Sigmoid colon (tissue), 4 donors: Measurements from ENCODE around the gene ZBTB34.

Experiments
- EP300 ChIP-seq, 4 donors: sonication (generic); formaldehyde crosslinking; IDR thresholded peaks; one replicate each; pipeline ENCODE4 v1.6.1; 2017; ENCODE audit warnings: antibody characterized with exemption in 4 of 4
- TF ChIP-seq, protein P1 (sequence below), 4 experiments: fragments of 450-650 bp in 3 of 4; fragments of 200-600 bp in 1 of 4; IDR thresholded peaks; one replicate each; pipeline ENCODE4 v1.5.1; 2016 to 2019; ENCODE audit warnings: antibody characterized with exemption in 4 of 4, mild to moderate bottlenecking in 3 of 4, moderate library complexity in 2 of 4

DNA sequence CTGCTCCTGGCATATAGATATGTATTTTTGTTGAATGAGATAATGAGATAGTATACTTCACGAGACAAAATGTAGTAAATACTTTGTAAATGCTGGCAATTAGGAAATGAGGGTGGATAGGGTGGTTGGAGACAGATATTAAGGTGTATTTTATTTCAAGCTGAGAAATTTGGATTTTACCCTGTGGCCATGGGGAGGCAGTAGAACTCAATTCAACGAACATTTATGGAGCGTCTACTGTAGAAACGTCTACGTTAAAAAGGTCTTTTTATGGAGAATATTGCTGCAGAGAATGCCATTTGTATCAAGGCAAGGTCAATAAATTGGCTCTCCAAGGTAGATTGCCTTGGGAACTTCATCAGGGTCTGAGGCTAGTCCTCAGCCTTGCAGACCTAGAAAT lies 32.6 kb downstream of the ZBTB34 start:
- TF ChIP-seq EP300 (IDR thresholded peaks at IDR 0.05): no peak
- TF ChIP-seq, protein P1, sequence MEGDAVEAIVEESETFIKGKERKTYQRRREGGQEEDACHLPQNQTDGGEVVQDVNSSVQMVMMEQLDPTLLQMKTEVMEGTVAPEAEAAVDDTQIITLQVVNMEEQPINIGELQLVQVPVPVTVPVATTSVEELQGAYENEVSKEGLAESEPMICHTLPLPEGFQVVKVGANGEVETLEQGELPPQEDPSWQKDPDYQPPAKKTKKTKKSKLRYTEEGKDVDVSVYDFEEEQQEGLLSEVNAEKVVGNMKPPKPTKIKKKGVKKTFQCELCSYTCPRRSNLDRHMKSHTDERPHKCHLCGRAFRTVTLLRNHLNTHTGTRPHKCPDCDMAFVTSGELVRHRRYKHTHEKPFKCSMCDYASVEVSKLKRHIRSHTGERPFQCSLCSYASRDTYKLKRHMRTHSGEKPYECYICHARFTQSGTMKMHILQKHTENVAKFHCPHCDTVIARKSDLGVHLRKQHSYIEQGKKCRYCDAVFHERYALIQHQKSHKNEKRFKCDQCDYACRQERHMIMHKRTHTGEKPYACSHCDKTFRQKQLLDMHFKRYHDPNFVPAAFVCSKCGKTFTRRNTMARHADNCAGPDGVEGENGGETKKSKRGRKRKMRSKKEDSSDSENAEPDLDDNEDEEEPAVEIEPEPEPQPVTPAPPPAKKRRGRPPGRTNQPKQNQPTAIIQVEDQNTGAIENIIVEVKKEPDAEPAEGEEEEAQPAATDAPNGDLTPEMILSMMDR (IDR thresholded peaks at IDR 0.05): no peak
